Esophagus muscularis mucosa (tissue), 4 donors: ENCODE results near the gene PPP3CA.

ENCODE experiments used
- EP300 ChIP-seq: sonication (generic); formaldehyde crosslinking; IDR thresholded peaks from one replicate; pipeline ENCODE4 v1.6.1; 2017; ENCODE audit warnings: antibody characterized with exemption
- POLR2A ChIP-seq: fragments of 450-650 bp; IDR thresholded peaks from one replicate; pipeline ENCODE4 v1.6.1; 2017; ENCODE audit warnings: antibody characterized with exemption, moderate library complexity, mild to moderate bottlenecking, low read depth
- POLR2AphosphoS5 ChIP-seq, 2 donors: sonication (generic); formaldehyde crosslinking; IDR thresholded peaks; one replicate each; pipeline ENCODE4 v1.6.1; 2017; ENCODE audit warnings: antibody characterized with exemption in 2 of 2
- TF ChIP-seq, protein P1 (sequence below), 3 experiments: fragments of 200-600 bp in 2 of 3; fragments of 450-650 bp in 1 of 3; sonication (generic) in 2 of 3; IDR thresholded peaks; one replicate each; pipeline ENCODE4 v1.5.1; 2017 to 2019; ENCODE audit warnings: antibody characterized with exemption in 3 of 3, mild to moderate bottlenecking in 2 of 3, moderate library complexity in 1 of 3

DNA sequence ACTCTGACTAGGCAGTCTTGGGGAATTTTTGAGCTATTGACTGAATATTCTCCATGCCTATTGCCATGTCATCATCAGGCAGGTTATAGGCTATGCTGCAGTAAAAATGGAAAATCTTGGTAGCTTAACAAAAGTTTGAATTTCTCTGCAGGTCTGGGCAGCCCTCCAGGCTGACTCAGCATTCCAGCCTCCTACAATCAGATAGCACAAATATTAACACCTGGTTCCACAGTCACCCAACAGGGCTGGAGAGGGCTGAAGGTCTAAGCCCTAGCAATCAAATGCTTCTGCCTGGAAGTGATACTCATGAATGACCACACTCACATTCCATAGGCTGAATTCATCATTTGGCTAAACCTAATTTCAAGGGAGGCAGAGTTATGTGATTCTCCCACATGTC is 9.6 kb upstream of the PPP3CA start:
- TF ChIP-seq, protein P1, sequence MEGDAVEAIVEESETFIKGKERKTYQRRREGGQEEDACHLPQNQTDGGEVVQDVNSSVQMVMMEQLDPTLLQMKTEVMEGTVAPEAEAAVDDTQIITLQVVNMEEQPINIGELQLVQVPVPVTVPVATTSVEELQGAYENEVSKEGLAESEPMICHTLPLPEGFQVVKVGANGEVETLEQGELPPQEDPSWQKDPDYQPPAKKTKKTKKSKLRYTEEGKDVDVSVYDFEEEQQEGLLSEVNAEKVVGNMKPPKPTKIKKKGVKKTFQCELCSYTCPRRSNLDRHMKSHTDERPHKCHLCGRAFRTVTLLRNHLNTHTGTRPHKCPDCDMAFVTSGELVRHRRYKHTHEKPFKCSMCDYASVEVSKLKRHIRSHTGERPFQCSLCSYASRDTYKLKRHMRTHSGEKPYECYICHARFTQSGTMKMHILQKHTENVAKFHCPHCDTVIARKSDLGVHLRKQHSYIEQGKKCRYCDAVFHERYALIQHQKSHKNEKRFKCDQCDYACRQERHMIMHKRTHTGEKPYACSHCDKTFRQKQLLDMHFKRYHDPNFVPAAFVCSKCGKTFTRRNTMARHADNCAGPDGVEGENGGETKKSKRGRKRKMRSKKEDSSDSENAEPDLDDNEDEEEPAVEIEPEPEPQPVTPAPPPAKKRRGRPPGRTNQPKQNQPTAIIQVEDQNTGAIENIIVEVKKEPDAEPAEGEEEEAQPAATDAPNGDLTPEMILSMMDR (IDR thresholded peaks at IDR 0.05), result no peak
- TF ChIP-seq POLR2A (no peak), EP300 (no peak), POLR2AphosphoS5 (IDR thresholded peaks at IDR 0.05) (no peak)
